Left renal cortex interstitium (tissue), 4 donors: ENCODE measurements around the gene CYB561D1. TPM values are rescaled to one million over a fixed set of nuclear protein-coding genes. Genes with fewer than 3 reads are reported as not detected.

Source experiments
- DNase-seq, 4 donors: peaks; one replicate each; pipeline ENCODE4 v3.0.0-alpha.2; 2013; ENCODE audit warnings: low read depth in 4 of 4, low spot score in 2 of 4, missing footprints in 1 of 4
- polyA plus RNA-seq, 4 donors: library from polyadenylated mRNA; unstranded; fragments of 120-200 nt; gene quantifications; one replicate each; pipeline ENCODE4 v1.2.1, GENCODE V29; 2013; ENCODE audit not compliant: insufficient read length in 4 of 4

The CYB561D1 gene
- polyA plus RNA-seq, 4 donors: 7.8 to 10.1 (median 8.9) TPM

GRCh38 chr1:109527098-109527811 lies 33.4 kb downstream of the CYB561D1 start:
- no peak for DNase-seq

- DNase-seq: no peak
Observed at GRCh38 chr1:109527846-109528695, 34.2 kb downstream of the CYB561D1 start.

GRCh38 chr1:109528712-109529111 lies 34.8 kb downstream of the CYB561D1 start:
- no peak for DNase-seq

- DNase-seq: no peak
Observed at GRCh38 chr1:109529881-109530456, 36.1 kb downstream of the CYB561D1 start.

- DNase-seq: no peak
Observed at GRCh38 chr1:109530457-109531087, 36.7 kb downstream of the CYB561D1 start.

- no peak for DNase-seq
Observed at GRCh38 chr1:109531380-109531779, 37.5 kb downstream of the CYB561D1 start.

- DNase-seq: no peak
Observed at GRCh38 chr1:109531826-109532364, 38.0 kb downstream of the CYB561D1 start.

- DNase-seq: peak in 1 of 4 donors; percentile 61
Observed at GRCh38 chr1:109532365-109533136, 38.7 kb downstream of the CYB561D1 start.

- no peak for DNase-seq
Observed at GRCh38 chr1:109534307-109534858, 40.5 kb downstream of the CYB561D1 start.

- no peak for DNase-seq
Observed at GRCh38 chr1:109535481-109535880, 41.6 kb downstream of the CYB561D1 start.

GRCh38 chr1:109535971-109536491 lies 42.1 kb downstream of the CYB561D1 start:
- DNase-seq: no peak

- DNase-seq: no peak
Observed at GRCh38 chr1:109537450-109538178, 43.7 kb downstream of the CYB561D1 start.

- no peak for DNase-seq
Observed at GRCh38 chr1:109538827-109539555, 45.1 kb downstream of the CYB561D1 start.

GRCh38 chr1:109539676-109540075 lies 45.8 kb downstream of the CYB561D1 start, which contains the start of gene GPR61:
TSS of gene GPR61 (plus strand) at chr1:109539872. CDS start at chr1:109543023, 3,151 bp downstream.
- no peak for DNase-seq

GRCh38 chr1:109541102-109541501 lies 47.2 kb downstream of the CYB561D1 start:
- DNase-seq: no peak

- no peak for DNase-seq
Observed at GRCh38 chr1:109542657-109543056, 48.8 kb downstream of the CYB561D1 start.

GRCh38 chr1:109543283-109543987 lies 49.5 kb downstream of the CYB561D1 start:
- no peak for DNase-seq
